A673 (cell line): ENCODE measurements around the gene ADAT2. TPM values are rescaled to one million over a fixed set of nuclear protein-coding genes. Genes with fewer than 3 reads are reported as not detected.

Experiments
- Bru-seq: library from RNA; stranded (reverse); fragments of 400-500 nt; gene quantifications from one replicate; lab custom pipeline; 2021; lab: Mats Ljungman, UMichigan
- BruChase-seq, 2 experiments: library from RNA; stranded (reverse); fragments of 400-500 nt; gene quantifications; one replicate each; lab custom pipeline; 2021; lab: Mats Ljungman, UMichigan
- BruUV-seq: library from RNA; stranded (reverse); fragments of 400-500 nt; replicated peaks from 2 replicates; lab custom pipeline; 2021; lab: Mats Ljungman, UMichigan
- CTCF ChIA-PET: fragments of 300-600 bp; sonication (Branson Sonifier 250); formaldehyde crosslinking; loops from one replicate; lab custom pipeline; 2022; ENCODE audit warnings: antibody characterized with exemption; lab: Charles Lee
- POLR2A ChIA-PET: fragments of 300-600 bp; sonication (Branson Sonifier 250); formaldehyde crosslinking; loops from one replicate; lab custom pipeline; 2022; ENCODE audit warnings: antibody characterized with exemption; ENCODE audit not compliant: low non-redundant PET; lab: Charles Lee
- DNase-seq: peaks from one replicate; pipeline ENCODE4 v3.0.0-alpha.2; 2015; ENCODE audit warnings: low spot score
- H3K27ac ChIP-seq: fragments of 200-600 bp; sonication (generic); 2 replicates; pipeline ENCODE4 v1.5.1; 2016; ENCODE audit warnings: mixed run types, low read depth, mild to moderate bottlenecking, mixed read lengths, antibody characterized with exemption, low read length; ENCODE audit not compliant: poor library complexity, severe bottlenecking
- H3K27me3 ChIP-seq: fragments of 200-600 bp; sonication (generic); replicated peaks from 2 replicates; pipeline ENCODE4 v1.6.1; 2017; ENCODE audit warnings: mixed run types, low read depth, mild to moderate bottlenecking, mixed read lengths, antibody characterized with exemption, low read length; ENCODE audit not compliant: insufficient read depth, poor library complexity
- H3K36me3 ChIP-seq: fragments of 200-600 bp; sonication (generic); 2 replicates; pipeline ENCODE4 v1.6.1; 2016; ENCODE audit warnings: mixed run types, mild to moderate bottlenecking, mixed read lengths, antibody characterized with exemption, low read length; ENCODE audit not compliant: insufficient read depth, poor library complexity, severe bottlenecking
- H3K4me1 ChIP-seq: fragments of 200-600 bp; sonication (generic); 2 replicates; pipeline ENCODE4 v1.6.1; 2017; ENCODE audit warnings: mixed run types, mild to moderate bottlenecking, mixed read lengths, antibody characterized with exemption, low read length; ENCODE audit not compliant: insufficient read depth, poor library complexity, severe bottlenecking
- H3K4me3 ChIP-seq: fragments of 200-600 bp; sonication (generic); 2 replicates; pipeline ENCODE4 v1.5.1; 2016; ENCODE audit warnings: low read depth, mixed run types, mild to moderate bottlenecking, mixed read lengths, low read length; ENCODE audit not compliant: poor library complexity, severe bottlenecking
- H3K9me3 ChIP-seq: fragments of 200-600 bp; sonication (generic); 2 replicates; pipeline ENCODE4 v1.6.1; 2016; ENCODE audit warnings: mixed run types, low read depth, mild to moderate bottlenecking, mixed read lengths, antibody characterized with exemption, low read length; ENCODE audit not compliant: poor library complexity, severe bottlenecking
- CTCF ChIP-seq: fragments of 300-800, 200-600 bp; sonication (generic); conservative IDR thresholded peaks from 2 replicates; pipeline ENCODE4 v1.5.1; 2017; ENCODE audit warnings: low read depth, mild to moderate bottlenecking, antibody characterized with exemption, low read length, moderate library complexity, mixed read lengths
- EZH2 ChIP-seq: fragments of 200-600 bp; sonication (generic); IDR thresholded peaks from 2 replicates; pipeline ENCODE4 v1.6.1; 2017; ENCODE audit warnings: borderline replicate concordance, low read depth, mild to moderate bottlenecking, mixed read lengths, antibody characterized with exemption, low read length; ENCODE audit not compliant: poor library complexity, severe bottlenecking
- intact Hi-C: fragments of 100-400 bp; cut with micrococcal nuclease; formaldehyde crosslinking; loops from one replicate; pipeline ENCODE4 v1.10.0; 2022; ENCODE audit not compliant: unreplicated experiment
- long read RNA-seq: library from polyadenylated mRNA; stranded (forward); transcript quantifications from one replicate; pipeline ENCODE4 v2.0.0, GENCODE V29; 2022
- total RNA-seq: library from RNA; stranded (reverse); gene quantifications from 2 replicates; pipeline ENCODE4 v1.2.3, GENCODE V29; 2021

ADAT2 gene
- total RNA-seq = 9.0 and 9.9 TPM in 2 replicates
- percentile 82 among the genes with signal in this experiment for Bru-seq, nascent RNA
- percentile 84 among the genes with signal in this experiment for BruChase-seq, experiment 1, labeled RNA remaining after a 2-hour chase
- percentile 74 among the genes with signal in this experiment for BruChase-seq, experiment 2, labeled RNA remaining after a 6-hour chase
- long read RNA-seq, transcript ADAT2-201 (6 exons, 2,065 nt) = major isoform, 11 of 14 reads
- long read RNA-seq, partial matches to known transcripts = 0 of 14 reads
- long read RNA-seq, other reads (novel, unspliced or antisense) = 3 of 14 reads

GRCh38 chr6:143450453-143451371 is at the start of gene ADAT2, which contains the start of gene PEX3:
TSS of gene ADAT2 (minus strand) at chr6:143450695. CDS start at chr6:143450658, 37 bp downstream.
TSS of gene PEX3 (plus strand) at chr6:143450805. CDS start at chr6:143451043, 238 bp downstream.
- POLR2A ChIA-PET = no interaction called here

DNA sequence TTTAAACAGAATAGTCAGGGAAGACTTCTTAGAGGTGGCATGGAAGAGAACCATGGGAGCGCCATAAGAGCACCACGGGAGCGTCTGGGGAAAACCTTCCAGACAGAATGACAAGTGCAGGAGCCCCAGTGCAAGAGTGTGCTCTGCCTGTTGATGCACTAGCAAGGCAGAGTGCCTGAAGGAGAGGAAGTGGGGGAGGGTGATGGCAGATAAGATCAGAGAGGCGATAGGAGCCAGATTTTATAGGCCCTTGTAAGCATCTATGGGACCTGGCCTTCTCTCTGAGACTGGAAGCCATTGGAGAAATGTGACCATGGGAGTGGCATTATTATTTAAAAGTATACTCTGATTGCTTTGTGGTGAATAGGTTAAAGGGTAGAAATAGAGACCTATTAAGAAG is 47.9 kb upstream of the ADAT2 start:
- H3K27ac ChIP-seq = no peak overlapping the region
- TF ChIP-seq CTCF (no peak), EZH2 (no peak)
- intact Hi-C loops = no loop called here
- POLR2A ChIA-PET = no interaction called here
- no peaks in the 10 kb centered on the region for H3K36me3 ChIP-seq
- no peaks in the 10 kb centered on the region for H3K9me3 ChIP-seq
- CTCF ChIA-PET = no interaction called here
- DNase-seq = no peak
- no TSS peak for BruUV-seq
- no peaks in the 10 kb centered on the region for H3K4me1 ChIP-seq
- no peak overlapping the region for H3K4me3 ChIP-seq
- H3K27me3 ChIP-seq = no peaks in the 10 kb centered on the region

More at GRCh38 chr6:143450453-143451371, at the start of gene ADAT2, which contains the start of gene PEX3:
- BruUV-seq = no TSS peak
- H3K4me1 ChIP-seq = peaks cover 7% of the 10 kb centered on the region
- peak; percentile 95 for DNase-seq
- CTCF ChIA-PET = interaction anchor here (0.6 kb wide), 1 partner anchor 378 kb away, joined by 5 read pairs; no protein-coding TSS in a partner anchor
- H3K27ac ChIP-seq = peak within 1 kb of the TSS; percentile 71
- TF ChIP-seq EZH2 (no peak), CTCF (no peak)
- H3K4me3 ChIP-seq = peak within 1 kb of the TSS; percentile 57
- intact Hi-C loops = no loop called here
- H3K36me3 ChIP-seq = no peaks in the 10 kb centered on the region
- no peaks in the 10 kb centered on the region for H3K9me3 ChIP-seq
- H3K27me3 ChIP-seq = no peaks in the 10 kb centered on the region

DNA sequence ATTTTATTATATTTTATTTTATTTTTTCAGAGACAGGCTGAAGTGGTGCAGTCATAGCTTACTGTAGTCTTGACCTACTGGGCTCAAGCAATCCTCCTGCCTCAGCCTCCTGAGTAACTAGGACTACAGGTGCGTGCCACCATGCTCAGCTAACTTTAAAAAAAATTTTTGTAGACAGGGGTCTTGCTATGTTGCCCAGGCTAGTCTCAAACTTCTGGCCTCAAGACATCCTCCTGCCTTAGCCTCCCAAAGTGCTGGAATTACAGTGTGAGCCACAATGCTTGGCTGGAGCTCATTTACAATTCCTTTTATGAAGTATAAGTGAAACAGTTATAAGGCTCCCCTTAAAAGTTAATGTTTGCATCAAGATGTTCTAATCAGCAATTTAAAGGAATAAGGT is 46.5 kb upstream of the ADAT2 start:
- CTCF ChIA-PET = no interaction called here
- no TSS peak for BruUV-seq
- TF ChIP-seq EZH2 (no peak), CTCF (no peak)
- DNase-seq = no peak
- Histone ChIP-seq H3K27me3 (no peaks in the 10 kb centered on the region), H3K27ac (no peak overlapping the region), H3K4me3 (no peak overlapping the region), H3K9me3 (no peaks in the 10 kb centered on the region), H3K4me1 (no peaks in the 10 kb centered on the region), H3K36me3 (no peaks in the 10 kb centered on the region)
- POLR2A ChIA-PET = no interaction called here
- intact Hi-C loops = no loop called here
